Nephron (organoid): ENCODE measurements around the gene LASP1.
"Not testable (repeated sequence)": the region's sequence is repeated elsewhere in the genome, so short reads cannot be mapped to it uniquely, and the experiment has no call there.

ENCODE experiments used
- H3K27ac Mint-ChIP-seq, 3 experiments: 2 replicates each; pipeline ENCODE4 v1.8.0; 2020; ENCODE audit warnings: mixed read lengths in 3 of 3, mild to moderate bottlenecking in 2 of 3, moderate library complexity in 1 of 3
- H3K27me3 Mint-ChIP-seq: 2 replicates; pipeline ENCODE4 v1.8.0; 2021; ENCODE audit warnings: low read depth, mild to moderate bottlenecking, moderate library complexity, mixed read lengths
- H3K36me3 Mint-ChIP-seq: 2 replicates; pipeline ENCODE4 v1.8.0; 2020; ENCODE audit warnings: low read depth, mixed read lengths
- H3K4me1 Mint-ChIP-seq: 2 replicates; pipeline ENCODE4 v1.8.0; 2020; ENCODE audit warnings: mixed read lengths
- H3K4me3 Mint-ChIP-seq, 3 experiments: 2 replicates each; pipeline ENCODE4 v1.8.0; 2020; ENCODE audit warnings: mild to moderate bottlenecking in 3 of 3, mixed read lengths in 3 of 3, moderate library complexity in 2 of 3
- H3K9me3 Mint-ChIP-seq: 2 replicates; pipeline ENCODE4 v1.8.0; 2020; ENCODE audit warnings: mixed read lengths
- CTCF ChIP-seq, 3 experiments: fragments of 200-600 bp; sonication (generic); IDR thresholded peaks; one replicate each; pipeline ENCODE4 v1.5.0; 2021; ENCODE audit warnings: antibody characterized with exemption in 3 of 3; ENCODE audit not compliant: unreplicated experiment in 3 of 3

LASP1 gene

DNA sequence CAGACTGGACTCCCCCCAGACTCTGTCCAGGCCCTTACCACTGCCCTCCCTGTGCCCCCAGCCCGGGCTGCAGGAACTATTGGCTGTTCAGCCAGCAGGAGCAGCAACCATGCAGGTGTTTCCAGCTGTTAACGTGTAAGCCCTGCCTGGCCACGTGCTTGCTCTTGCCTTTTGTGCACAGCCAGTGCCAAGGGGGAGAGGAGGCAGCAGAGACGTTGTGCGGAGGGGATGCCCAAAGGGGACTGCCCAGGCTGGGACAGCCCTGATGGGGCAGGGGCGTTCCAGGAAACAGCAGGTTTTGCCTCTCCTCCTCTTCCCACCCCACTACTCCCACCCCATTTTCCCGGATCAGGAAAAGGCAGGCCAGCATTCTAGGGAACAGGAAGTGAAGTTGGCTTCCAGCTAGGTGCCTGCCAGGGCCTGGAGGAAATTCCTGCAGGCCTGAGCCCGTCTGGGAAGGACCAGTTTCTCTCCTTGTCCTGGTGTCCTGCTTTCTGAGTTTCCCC lies 38.9 kb downstream of the LASP1 start:
- H3K4me3 Mint-ChIP-seq, result no peak overlapping the region
- H3K27me3 Mint-ChIP-seq, result no peaks in the 10 kb centered on the region
- H3K36me3 Mint-ChIP-seq, result peaks cover 16% of the 10 kb centered on the region
- no peak for TF ChIP-seq CTCF (IDR thresholded peaks at IDR 0.05; ENCODE audit: unreplicated experiment in 3 of 3)
- peaks cover 8% of the 10 kb centered on the region for H3K4me1 Mint-ChIP-seq
- H3K9me3 Mint-ChIP-seq, result no peaks in the 10 kb centered on the region
- H3K27ac Mint-ChIP-seq, result peak overlapping the region in 1 of 3 experiments; percentile 61

DNA sequence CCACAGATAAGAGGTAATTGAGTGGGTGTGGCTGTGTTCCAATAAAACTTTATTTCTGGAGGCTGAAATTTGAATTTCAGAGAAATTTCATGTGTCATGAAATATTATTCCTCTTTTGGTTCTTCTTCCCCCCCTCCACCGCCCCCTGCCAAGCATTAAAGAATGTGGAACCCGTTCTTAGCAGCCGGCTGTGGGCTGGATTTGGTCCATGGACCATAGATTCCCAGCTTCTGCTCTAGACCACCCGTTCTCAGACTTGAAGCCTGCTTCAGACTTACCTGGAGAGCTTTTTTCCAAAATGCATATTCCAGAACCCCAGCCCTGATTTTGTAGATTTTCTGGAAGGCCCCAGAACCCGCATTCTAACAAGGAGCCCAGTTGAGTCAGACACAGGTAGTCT lies 40.5 kb downstream of the LASP1 start:
- H3K36me3 Mint-ChIP-seq, result peaks cover 12% of the 10 kb centered on the region
- no peak overlapping the region for H3K4me3 Mint-ChIP-seq
- H3K27me3 Mint-ChIP-seq, result no peaks in the 10 kb centered on the region
- peaks cover 8% of the 10 kb centered on the region for H3K4me1 Mint-ChIP-seq
- no peak overlapping the region for H3K27ac Mint-ChIP-seq
- no peaks in the 10 kb centered on the region for H3K9me3 Mint-ChIP-seq
- no peak for TF ChIP-seq CTCF (IDR thresholded peaks at IDR 0.05; ENCODE audit: unreplicated experiment in 3 of 3)

DNA sequence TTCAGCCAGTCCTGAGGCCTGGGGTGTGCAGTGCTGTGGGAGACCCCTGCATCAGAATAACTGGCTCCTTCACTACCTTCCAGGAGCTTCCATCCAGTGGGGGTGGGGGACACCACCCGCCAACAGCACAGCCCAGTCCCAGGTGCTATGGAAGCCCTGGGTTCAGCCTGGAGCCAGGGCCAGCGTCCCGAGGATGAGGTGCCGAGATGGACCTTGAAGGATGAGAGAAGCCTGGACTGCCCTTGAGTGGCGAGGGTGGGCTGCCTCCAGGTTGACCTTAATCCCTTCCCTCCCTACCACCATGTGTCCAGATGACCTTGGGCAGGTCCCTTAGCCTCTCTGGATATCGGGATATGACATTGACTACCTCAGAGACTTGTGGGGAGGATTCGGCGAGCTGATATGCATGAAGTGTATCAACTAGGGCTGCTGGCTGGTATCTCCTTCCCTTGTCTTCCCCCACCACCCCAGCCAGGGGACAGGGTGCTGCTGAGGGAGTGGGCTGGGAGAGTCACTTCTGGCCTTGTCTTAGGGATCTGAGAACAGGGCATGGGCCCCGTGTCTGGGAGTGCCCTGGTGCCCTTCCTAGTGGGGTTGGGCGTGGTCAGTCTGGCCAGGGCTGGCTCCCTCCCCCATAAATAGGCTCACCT lies 41.3 kb downstream of the LASP1 start:
- TF ChIP-seq CTCF (IDR thresholded peaks at IDR 0.05; ENCODE audit: unreplicated experiment in 3 of 3), result no peak
- Mint-ChIP-seq H3K27me3 (no peaks in the 10 kb centered on the region), H3K4me1 (peaks cover 8% of the 10 kb centered on the region)

GRCh38 chr17:38911731-38912081 lies 41.8 kb downstream of the LASP1 start:
- H3K27me3 Mint-ChIP-seq, H3K27ac Mint-ChIP-seq, H3K9me3 Mint-ChIP-seq, H3K4me3 Mint-ChIP-seq, H3K4me1 Mint-ChIP-seq: not testable (repeated sequence)
- peaks cover 18% of the 10 kb centered on the region for H3K36me3 Mint-ChIP-seq

More for the DNA sequence above, 41.3 kb downstream of the LASP1 start:
- H3K36me3 Mint-ChIP-seq, result peaks cover 16% of the 10 kb centered on the region
- no peak overlapping the region for H3K4me3 Mint-ChIP-seq
- no peak overlapping the region for H3K27ac Mint-ChIP-seq
- H3K9me3 Mint-ChIP-seq, result no peaks in the 10 kb centered on the region

GRCh38 chr17:38912221-38912813 lies 42.5 kb downstream of the LASP1 start:
- Mint-ChIP-seq H3K9me3 (no peaks in the 10 kb centered on the region), H3K27me3 (no peaks in the 10 kb centered on the region), H3K36me3 (peaks cover 24% of the 10 kb centered on the region), H3K4me3 (no peak overlapping the region), H3K27ac (no peak overlapping the region), H3K4me1 (peaks cover 6% of the 10 kb centered on the region)
- no peak for TF ChIP-seq CTCF (IDR thresholded peaks at IDR 0.05; ENCODE audit: unreplicated experiment in 3 of 3)

GRCh38 chr17:38914741-38915638 lies 45.1 kb downstream of the LASP1 start:
- no peak overlapping the region for H3K27ac Mint-ChIP-seq
- TF ChIP-seq CTCF (IDR thresholded peaks at IDR 0.05; ENCODE audit: unreplicated experiment in 3 of 3), result no peak
- H3K27me3 Mint-ChIP-seq, result no peaks in the 10 kb centered on the region
- H3K36me3 Mint-ChIP-seq, result peaks cover 41% of the 10 kb centered on the region
- no peaks in the 10 kb centered on the region for H3K4me1 Mint-ChIP-seq
- no peak overlapping the region for H3K4me3 Mint-ChIP-seq
- no peaks in the 10 kb centered on the region for H3K9me3 Mint-ChIP-seq
